HG03432 (cell line): Measurements from ENCODE around the gene CEP295NL.
"Not testable (repeated sequence)": the region's sequence is repeated elsewhere in the genome, so short reads cannot be mapped to it uniquely, and the experiment has no call there.

Experiments used
- ATAC-seq: cut with Tn5 transposase; IDR thresholded peaks from one replicate; pipeline ENCODE4 v1.9.1; 2021; ENCODE audit warnings: mild to moderate bottlenecking, moderate library complexity; ENCODE audit not compliant: unreplicated experiment

Gene CEP295NL

DNA sequence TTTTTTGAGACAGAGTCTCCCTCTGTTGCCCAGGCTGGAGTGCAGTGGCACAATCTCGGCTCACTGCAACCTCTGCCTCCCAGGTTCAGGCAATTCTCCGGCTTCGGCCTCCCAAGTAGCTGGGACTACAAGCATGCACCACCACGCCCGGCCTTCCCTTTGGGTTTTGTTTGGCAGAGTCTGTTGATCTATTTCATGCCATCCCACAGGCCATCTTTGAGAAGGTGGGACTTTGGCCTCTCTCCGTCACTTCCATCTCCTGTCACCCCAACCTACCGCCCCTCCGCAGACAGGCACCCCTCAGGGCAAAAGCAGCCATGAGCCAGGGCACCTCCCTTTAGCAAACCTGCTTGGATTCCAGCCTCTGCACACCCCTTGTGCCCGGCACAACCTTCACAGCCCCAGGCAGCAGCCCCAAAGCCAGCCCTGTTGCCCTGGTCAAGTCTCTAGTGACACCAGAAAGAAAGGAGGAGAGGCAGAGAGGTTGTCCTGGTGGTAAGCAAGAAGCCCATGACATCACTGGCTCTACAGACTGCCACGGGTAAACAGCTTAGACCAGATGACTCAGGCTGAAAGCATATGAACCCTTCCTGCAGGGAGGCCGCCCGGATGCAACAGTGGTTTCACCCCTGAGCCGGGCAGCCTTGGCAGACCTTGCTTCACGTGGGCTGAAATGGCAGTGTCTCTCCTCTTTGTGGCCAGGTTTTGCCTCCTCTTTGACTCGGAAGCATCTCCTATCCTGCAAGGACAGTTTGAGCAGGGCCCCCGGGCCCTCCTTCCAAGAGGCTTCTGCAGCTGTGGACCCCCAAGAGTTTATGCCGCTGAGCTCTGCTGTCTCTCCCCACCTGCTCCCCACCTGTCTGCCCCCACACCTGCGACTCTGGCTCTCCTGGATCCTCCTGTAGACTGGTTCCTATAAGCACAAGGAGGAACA, 30.3 kb upstream of the CEP295NL start:
- ATAC-seq: no peak

DNA sequence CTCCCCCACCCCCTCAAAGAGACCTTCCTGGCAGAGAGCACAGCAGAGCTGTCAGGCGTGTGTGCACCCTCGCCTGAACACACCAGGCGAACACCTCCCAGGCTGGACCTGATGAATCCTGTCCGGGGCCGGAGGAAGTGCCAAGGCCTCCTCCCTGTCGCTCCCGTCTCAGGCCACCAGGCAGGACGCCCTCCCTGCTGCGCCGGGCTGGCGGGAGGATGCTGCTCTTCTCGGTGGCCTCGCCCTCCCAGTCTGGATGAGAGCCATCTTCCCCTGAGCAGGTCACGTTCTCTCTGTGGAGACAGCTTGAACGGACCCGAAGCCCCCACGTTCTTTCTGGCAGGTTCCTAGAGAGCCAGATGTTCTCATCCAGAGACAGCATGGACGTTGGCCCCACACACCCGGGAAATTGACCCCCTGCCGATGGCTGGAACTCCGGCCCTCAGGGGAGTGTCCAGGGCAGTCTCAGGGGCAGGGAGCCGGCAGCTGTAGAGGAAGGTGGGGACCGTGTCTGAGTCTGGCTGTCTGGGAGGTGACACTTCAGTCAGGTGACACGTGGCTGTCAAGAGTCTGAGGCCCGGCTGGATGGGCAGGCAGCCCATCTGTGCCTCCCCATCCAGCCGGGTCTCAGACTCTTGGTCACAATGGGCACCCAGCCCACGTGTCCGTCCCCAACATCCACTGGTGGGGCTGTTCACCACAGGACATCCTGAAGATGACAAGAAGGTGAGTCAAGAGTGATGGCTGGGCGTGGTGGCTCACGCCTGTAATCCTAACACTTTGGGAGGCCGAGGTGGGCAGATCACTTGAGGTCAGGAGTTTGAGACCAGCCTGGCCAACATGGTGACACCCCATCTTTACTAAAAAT, 27.1 kb upstream of the CEP295NL start:
- no peak for ATAC-seq

- ATAC-seq: no peak
Measured at GRCh38 chr17:78925662-78926555, 22.9 kb upstream of the CEP295NL start.

- ATAC-seq: no peak
Measured at GRCh38 chr17:78925234-78925633, 22.2 kb upstream of the CEP295NL start, which contains the start of gene TIMP2. TSS of gene TIMP2 (minus strand) at chr17:78925387. CDS start at chr17:78925088, 299 bp downstream.

DNA sequence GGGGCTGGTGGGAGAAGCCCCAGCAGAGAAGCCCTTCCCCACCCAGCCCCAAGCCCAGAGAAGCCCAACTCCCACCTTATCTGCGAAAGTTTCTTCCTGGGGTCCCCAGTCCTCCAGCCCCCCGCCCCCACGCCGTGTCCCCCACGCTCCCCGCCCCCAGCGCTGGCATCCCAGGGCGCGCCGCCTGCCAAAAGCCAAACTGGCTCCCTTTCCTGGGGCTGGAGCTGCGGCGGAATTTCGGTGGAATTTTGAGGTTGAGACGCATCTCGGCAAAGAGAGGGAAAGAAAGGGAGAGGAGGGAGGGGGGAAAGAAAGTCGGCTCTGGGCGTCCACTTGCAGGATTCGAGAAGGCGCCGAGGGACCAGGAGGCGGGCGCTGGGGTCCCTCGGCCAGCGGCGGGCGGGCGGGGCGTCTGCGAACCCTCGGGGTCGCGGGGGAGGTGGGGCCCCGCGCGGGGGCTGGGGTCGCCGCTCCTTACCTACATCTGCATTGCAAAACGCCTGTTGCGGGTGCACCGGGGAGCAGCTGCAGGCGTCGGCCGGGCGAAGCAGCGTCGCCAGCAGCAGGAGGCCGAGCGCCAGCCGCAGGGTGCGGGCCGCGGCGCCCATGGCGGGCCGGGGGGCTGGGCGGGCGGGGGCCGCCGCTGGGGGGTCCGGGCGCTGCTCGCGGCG, 21.6 kb upstream of the CEP295NL start:
- ATAC-seq: no peak

GRCh38 chr17:78923660-78924453, 20.9 kb upstream of the CEP295NL start:
- no peak for ATAC-seq

GRCh38 chr17:78922816-78923498, 20.0 kb upstream of the CEP295NL start:
- no peak for ATAC-seq

DNA sequence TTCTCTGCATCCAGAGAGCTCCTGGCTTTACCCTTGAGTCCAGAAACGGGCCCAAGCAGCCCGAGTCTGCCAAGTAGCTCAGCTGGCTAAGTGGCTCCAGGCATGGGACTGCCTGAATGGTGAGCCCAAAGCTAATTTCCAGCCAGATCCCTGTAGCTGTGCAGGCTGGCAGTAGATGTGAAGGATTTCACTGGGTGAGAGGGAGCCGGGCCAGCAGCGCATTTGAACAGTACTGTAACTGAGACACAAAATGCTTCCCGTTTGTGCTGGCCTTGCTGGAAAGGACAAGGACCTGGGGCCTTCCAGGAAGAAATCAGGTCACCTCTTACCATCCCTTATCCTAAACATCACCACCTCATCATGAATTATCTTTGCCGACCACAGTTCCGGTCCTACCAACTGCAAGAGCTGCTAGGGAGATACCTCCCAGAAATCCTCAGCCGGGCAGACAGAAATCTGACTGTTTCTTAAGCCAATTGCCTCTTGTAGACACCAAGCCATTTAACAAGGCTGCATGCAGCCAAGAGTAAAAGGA, 18.5 kb upstream of the CEP295NL start:
- ATAC-seq: no peak

DNA sequence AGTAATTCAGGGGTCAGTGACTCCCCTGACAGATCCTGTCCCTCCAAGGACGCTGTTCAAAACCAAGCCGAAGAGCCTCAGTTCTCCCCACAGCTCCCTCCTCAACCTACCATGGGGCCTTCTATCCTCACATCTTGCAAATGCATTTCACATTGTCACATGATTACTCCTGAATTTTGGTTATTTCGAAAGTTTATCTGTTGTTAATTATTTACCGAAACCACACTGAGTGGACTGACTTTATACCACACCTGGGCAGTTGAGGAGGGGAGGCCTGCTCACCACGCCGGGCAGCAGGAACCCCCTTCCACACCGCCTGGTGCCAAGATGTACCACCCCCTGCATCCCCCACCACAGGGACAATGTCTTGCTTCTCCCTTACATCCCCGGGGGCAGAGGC, 17.5 kb upstream of the CEP295NL start:
- ATAC-seq: no peak

- no peak for ATAC-seq
Measured at GRCh38 chr17:78919861-78920450, 17.0 kb upstream of the CEP295NL start.

- ATAC-seq: no peak
Measured at GRCh38 chr17:78918979-78919378, 16.0 kb upstream of the CEP295NL start.

DNA sequence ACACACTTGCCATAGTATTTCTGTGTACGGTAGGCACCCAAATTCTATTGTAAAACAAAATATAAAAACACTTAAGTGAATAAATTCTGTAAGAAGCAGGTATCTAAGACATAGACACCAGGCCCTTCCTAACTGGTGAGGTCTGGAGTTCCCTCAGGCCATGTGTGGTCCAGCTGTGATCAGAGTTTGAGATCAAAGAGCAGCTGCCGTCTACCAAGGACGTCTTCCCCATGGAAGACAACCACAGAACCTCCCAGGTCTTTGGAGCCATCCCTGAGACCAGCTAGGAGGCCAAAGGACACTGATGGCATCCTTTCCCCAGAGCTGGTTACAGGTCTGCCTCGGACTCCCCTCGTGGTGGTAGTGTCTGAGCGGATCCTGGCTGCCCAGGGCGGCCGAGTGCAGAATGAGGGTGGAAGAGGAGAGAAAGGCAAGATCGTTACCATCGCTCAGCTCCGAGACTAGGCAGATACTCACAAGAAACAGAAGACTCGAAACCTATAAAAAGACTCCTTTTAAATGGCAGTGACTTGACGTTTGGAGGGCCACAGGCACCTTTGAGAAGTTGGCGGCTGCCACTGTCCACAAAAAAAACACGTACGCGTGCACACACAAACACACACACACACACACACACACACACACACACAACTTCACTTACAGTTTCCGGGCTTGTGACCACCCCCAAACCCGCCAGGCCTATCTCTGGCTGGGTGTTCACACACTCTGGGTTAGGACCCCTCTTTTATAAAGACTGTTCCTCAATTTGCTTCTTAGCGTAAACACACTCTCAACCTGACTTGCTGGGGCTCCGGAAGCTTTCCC, 14.7 kb upstream of the CEP295NL start:
- no peak for ATAC-seq

- no peak for ATAC-seq
Measured at GRCh38 chr17:78915872-78916632, 13.1 kb upstream of the CEP295NL start.

DNA sequence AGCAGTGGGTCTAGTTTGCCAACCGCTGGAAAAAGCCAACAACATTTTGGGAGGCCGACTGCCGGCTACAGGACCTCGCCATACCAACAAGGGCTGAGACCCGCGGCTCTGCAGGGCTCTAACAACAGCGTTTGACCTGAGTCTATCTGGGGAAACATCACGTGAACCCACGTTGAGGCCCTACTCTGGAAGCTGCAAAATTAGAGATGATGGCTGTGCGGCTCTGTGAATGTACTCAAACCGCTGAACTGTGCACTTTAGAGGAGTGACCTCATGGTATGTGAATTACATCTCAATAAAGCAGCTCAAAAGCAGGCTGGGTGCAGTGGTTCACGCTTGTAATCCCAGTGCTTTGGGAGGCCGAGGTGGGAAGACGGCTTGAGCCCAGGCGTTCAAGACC, 10.1 kb upstream of the CEP295NL start:
- ATAC-seq: no peak

DNA sequence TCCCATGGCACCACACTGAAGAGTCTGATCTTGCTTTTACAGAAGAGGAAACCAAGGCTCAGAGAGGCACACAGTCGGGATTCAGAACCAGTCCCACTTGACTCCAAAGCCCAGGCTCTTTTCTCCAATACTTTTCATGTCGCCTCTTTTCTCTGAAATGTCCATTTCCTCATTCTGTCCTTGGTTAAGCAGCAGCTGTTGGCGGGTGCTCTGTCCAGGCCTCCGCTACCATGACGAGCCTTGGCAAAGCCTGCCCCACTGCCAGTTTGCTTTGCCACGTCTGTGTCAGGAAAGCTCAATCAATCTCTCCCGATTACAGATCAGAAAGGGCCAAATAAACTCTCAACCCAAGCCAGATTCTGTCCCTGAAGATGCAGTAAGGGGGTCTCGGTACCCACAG, 9.1 kb upstream of the CEP295NL start:
- ATAC-seq: no peak

GRCh38 chr17:78911543-78911942, 8.5 kb upstream of the CEP295NL start:
- ATAC-seq: not testable (repeated sequence)
